Naive thymus-derived CD8-positive, alpha-beta T cell (primary cell): ENCODE measurements around the gene HS3ST3A1. TPM values are rescaled to one million over a fixed set of nuclear protein-coding genes. Genes with fewer than 3 reads are reported as not detected.

ENCODE experiments used
- ATAC-seq, 2 donors: fragments of 150-1000 bp; cut with Tn5 transposase in 1 of 2; sonication (Bioruptor Pico), chemical (Tn5 transposase) in 1 of 2; 1 replicate in 1 of 2; 2 replicates in 1 of 2; pipeline ENCODE4 v1.10.0; 2021; ENCODE audit warnings: mild to moderate bottlenecking in 2 of 2, moderate library complexity in 2 of 2
- POLR2A ChIA-PET: fragments of 350-600 bp; sonication (Branson Sonifier 250); formaldehyde crosslinking; loops from one replicate; lab custom pipeline; 2021; ENCODE audit warnings: antibody characterized with exemption; lab: Charles Lee
- DNase-seq, 10 donors: peaks; one replicate each; pipeline versions ENCODE4 v3.0.0 to v3.0.0-alpha.2; 2020 to 2022
- H3K27ac Mint-ChIP-seq, 10 donors: one replicate each; pipeline ENCODE4 v1.8.0; 2020 to 2022; ENCODE audit warnings: mild to moderate bottlenecking in 10 of 10, mixed read lengths in 10 of 10, moderate library complexity in 4 of 10, inconsistent platforms in 1 of 10
- H3K27me3 Mint-ChIP-seq, 5 donors: one replicate each; pipeline ENCODE4 v1.8.0; 2021 to 2022; ENCODE audit warnings: mixed read lengths in 5 of 5
- H3K36me3 Mint-ChIP-seq, 3 donors: one replicate each; pipeline ENCODE4 v1.8.0; 2020 to 2022; ENCODE audit warnings: mixed read lengths in 3 of 3, mild to moderate bottlenecking in 2 of 3, inconsistent platforms in 1 of 3
- H3K4me1 Mint-ChIP-seq, 4 donors: one replicate each; pipeline ENCODE4 v1.8.0; 2021 to 2022; ENCODE audit warnings: mixed read lengths in 4 of 4
- H3K4me3 Mint-ChIP-seq, 10 donors: one replicate each; pipeline ENCODE4 v1.8.0; 2020 to 2022; ENCODE audit warnings: mild to moderate bottlenecking in 10 of 10, mixed read lengths in 10 of 10, moderate library complexity in 6 of 10, inconsistent platforms in 1 of 10
- H3K9me3 Mint-ChIP-seq, 9 donors: one replicate each; pipeline ENCODE4 v1.8.0; 2020 to 2022; ENCODE audit warnings: mixed read lengths in 9 of 9, mild to moderate bottlenecking in 3 of 9, inconsistent platforms in 1 of 9, moderate library complexity in 1 of 9
- polyA plus RNA-seq, 3 donors: library from polyadenylated mRNA; unstranded; fragments of 300-500 nt; fragmentation: Illumina TruSeq; gene quantifications; one replicate each; pipeline ENCODE4 v1.2.3, GENCODE V29; 2021
- total RNA-seq, 8 experiments: library from RNA in 2 of 8; stranded (reverse) in 2 of 8; gene quantifications; one replicate each; pipeline ENCODE4 v1.2.3 and lab custom pipeline; 2021 to 2026

HS3ST3A1 gene
- total and polyA plus RNA-seq, 5 experiments from 2014 or later: 0.76 to 4.5 (median 2.7) TPM; not detected in 2

- DNase-seq: no peak
- peaks cover 8 to 14% (median 14%) of the 10 kb centered on the region in 5 donors for H3K27me3 Mint-ChIP-seq
- no peaks in the 10 kb centered on the region for H3K36me3 Mint-ChIP-seq
- H3K9me3 Mint-ChIP-seq: no peaks in the 10 kb centered on the region
- POLR2A ChIA-PET: no interaction called here
- no peak overlapping the region for H3K4me3 Mint-ChIP-seq
- no peak for ATAC-seq
- no peak overlapping the region for H3K27ac Mint-ChIP-seq
- no peaks in the 10 kb centered on the region for H3K4me1 Mint-ChIP-seq
Observed at GRCh38 chr17:13583996-13584700, 17.6 kb downstream of the HS3ST3A1 start.

- Mint-ChIP-seq H3K27ac (no peak overlapping the region), H3K36me3 (no peaks in the 10 kb centered on the region), H3K9me3 (no peaks in the 10 kb centered on the region), H3K4me3 (no peak overlapping the region), H3K27me3 (peaks cover 7 to 14% (median 14%) of the 10 kb centered on the region in 5 donors), H3K4me1 (no peaks in the 10 kb centered on the region)
- ATAC-seq (no peak), DNase-seq (no peak)
- POLR2A ChIA-PET: no interaction called here
Observed at GRCh38 chr17:13582776-13583547, 18.8 kb downstream of the HS3ST3A1 start.

DNA sequence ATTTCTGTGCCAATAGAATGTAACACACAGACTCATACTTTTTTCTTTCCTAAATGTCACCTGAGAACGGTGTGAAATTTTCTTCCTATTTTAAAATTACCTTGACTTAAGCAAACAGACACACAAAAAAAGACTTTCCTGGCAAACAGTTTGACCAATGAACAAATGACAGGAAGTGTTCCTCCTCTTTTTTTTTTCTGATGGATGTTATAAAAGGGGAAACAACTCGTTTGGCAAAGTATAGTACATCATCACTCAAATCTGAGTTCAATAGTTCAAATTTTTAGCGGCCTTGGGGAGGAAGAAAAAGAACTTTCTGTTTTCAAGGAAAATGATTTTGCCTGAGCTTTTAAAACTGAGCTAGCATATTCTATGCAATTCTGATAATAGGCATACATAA is 19.8 kb downstream of the HS3ST3A1 start:
- H3K4me3 Mint-ChIP-seq: no peak overlapping the region
- DNase-seq (no peak), ATAC-seq (no peak)
- peaks cover 0 to 7% (median 0%) of the 10 kb centered on the region in 9 donors for H3K9me3 Mint-ChIP-seq
- no peak overlapping the region for H3K27ac Mint-ChIP-seq
- peaks cover 0 to 1% (median 0%) of the 10 kb centered on the region in 3 donors for H3K36me3 Mint-ChIP-seq
- peaks cover 6 to 19% (median 14%) of the 10 kb centered on the region in 5 donors for H3K27me3 Mint-ChIP-seq
- POLR2A ChIA-PET: no interaction called here
- no peaks in the 10 kb centered on the region for H3K4me1 Mint-ChIP-seq

DNA sequence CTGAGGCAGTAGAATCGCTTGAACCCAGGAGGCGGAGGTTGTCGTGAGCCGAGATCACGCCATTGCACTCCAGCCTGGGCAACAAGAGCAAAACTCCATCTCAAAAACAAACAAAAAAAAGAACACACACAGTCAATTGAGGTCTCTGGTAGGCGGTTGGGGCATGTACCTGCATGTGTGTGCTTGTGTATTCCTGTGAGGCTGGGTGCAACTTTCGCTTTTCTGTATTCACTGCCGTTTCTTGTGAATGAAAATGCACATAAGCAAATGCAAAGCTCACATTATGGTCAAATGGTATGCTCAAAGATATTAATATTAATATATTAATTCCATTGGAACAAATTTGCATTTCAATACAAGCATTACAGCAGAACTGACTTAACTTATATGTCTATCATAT is 20.9 kb downstream of the HS3ST3A1 start:
- DNase-seq (no peak), ATAC-seq (no peak)
- peaks cover 0 to 17% (median 6%) of the 10 kb centered on the region in 9 donors for H3K9me3 Mint-ChIP-seq
- H3K4me1 Mint-ChIP-seq: no peaks in the 10 kb centered on the region
- no peak overlapping the region for H3K4me3 Mint-ChIP-seq
- POLR2A ChIA-PET: no interaction called here
- H3K27me3 Mint-ChIP-seq: peaks cover 4 to 18% (median 10%) of the 10 kb centered on the region in 5 donors
- peaks cover 0 to 11% (median 0%) of the 10 kb centered on the region in 3 donors for H3K36me3 Mint-ChIP-seq
- H3K27ac Mint-ChIP-seq: no peak overlapping the region

GRCh38 chr17:13576661-13577526 is 24.8 kb downstream of the HS3ST3A1 start:
- DNase-seq (no peak), ATAC-seq (no peak)
- peaks cover 13 to 47% (median 16%) of the 10 kb centered on the region in 5 donors for H3K27me3 Mint-ChIP-seq
- H3K9me3 Mint-ChIP-seq: peaks cover 0 to 17% (median 6%) of the 10 kb centered on the region in 9 donors
- POLR2A ChIA-PET: no interaction called here
- H3K27ac Mint-ChIP-seq: no peak overlapping the region
- peaks cover 0 to 20% (median 0%) of the 10 kb centered on the region in 3 donors for H3K36me3 Mint-ChIP-seq
- no peak overlapping the region for H3K4me3 Mint-ChIP-seq
- H3K4me1 Mint-ChIP-seq: no peaks in the 10 kb centered on the region

DNA sequence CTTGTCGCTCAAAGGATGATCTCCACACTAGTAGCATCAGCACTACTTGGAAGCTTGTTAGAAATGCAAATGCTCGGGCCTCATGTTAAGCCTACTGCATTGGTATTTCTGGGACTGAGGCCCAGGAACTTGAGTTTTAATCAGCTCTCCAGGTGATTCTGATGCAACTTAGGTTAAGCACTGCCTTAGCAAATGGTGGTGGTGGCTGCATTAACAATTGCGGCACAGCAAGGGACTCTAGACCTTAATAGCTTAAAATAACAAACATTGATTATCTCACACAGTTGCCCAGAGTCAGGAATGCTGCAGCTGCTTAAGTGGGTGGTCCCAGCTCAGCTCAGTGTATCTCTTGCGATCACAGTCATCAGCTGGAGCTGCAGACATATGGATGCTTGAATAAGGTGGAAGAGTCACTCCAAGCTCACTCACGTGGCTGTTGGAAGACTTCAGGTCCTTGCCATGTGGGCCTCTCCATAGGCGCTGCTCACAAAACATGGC is 25.8 kb downstream of the HS3ST3A1 start:
- POLR2A ChIA-PET: no interaction called here
- no peak overlapping the region for H3K4me3 Mint-ChIP-seq
- H3K4me1 Mint-ChIP-seq: no peaks in the 10 kb centered on the region
- ATAC-seq (no peak), DNase-seq (no peak)
- no peak overlapping the region for H3K27ac Mint-ChIP-seq
- peaks cover 17 to 50% (median 20%) of the 10 kb centered on the region in 5 donors for H3K27me3 Mint-ChIP-seq
- peaks cover 0 to 17% (median 6%) of the 10 kb centered on the region in 9 donors for H3K9me3 Mint-ChIP-seq
- peaks cover 0 to 20% (median 0%) of the 10 kb centered on the region in 3 donors for H3K36me3 Mint-ChIP-seq

- no peak for ATAC-seq
- Mint-ChIP-seq H3K27me3 (peaks cover 18 to 50% (median 20%) of the 10 kb centered on the region in 5 donors), H3K9me3 (peaks cover 0 to 17% (median 6%) of the 10 kb centered on the region in 9 donors), H3K4me1 (no peaks in the 10 kb centered on the region), H3K36me3 (peaks cover 0 to 20% (median 0%) of the 10 kb centered on the region in 3 donors), H3K27ac (no peak overlapping the region), H3K4me3 (no peak overlapping the region)
- POLR2A ChIA-PET: no interaction called here
- no peak for DNase-seq
Observed at GRCh38 chr17:13575466-13575865, 26.3 kb downstream of the HS3ST3A1 start.

- H3K4me1 Mint-ChIP-seq: no peaks in the 10 kb centered on the region
- H3K27ac Mint-ChIP-seq: no peak overlapping the region
- DNase-seq (no peak), ATAC-seq (no peak)
- no peak overlapping the region for H3K4me3 Mint-ChIP-seq
- H3K27me3 Mint-ChIP-seq: peaks cover 19 to 50% (median 20%) of the 10 kb centered on the region in 5 donors
- H3K9me3 Mint-ChIP-seq: peaks cover 0 to 17% (median 6%) of the 10 kb centered on the region in 9 donors
- POLR2A ChIA-PET: no interaction called here
- peaks cover 0 to 20% (median 0%) of the 10 kb centered on the region in 3 donors for H3K36me3 Mint-ChIP-seq
Observed at GRCh38 chr17:13572581-13572980, 29.1 kb downstream of the HS3ST3A1 start.

GRCh38 chr17:13569398-13570123 is 32.2 kb downstream of the HS3ST3A1 start:
- Mint-ChIP-seq H3K4me1 (peaks cover 2 to 9% (median 4%) of the 10 kb centered on the region in 4 donors), H3K27me3 (peaks cover 14 to 30% (median 16%) of the 10 kb centered on the region in 5 donors), H3K27ac (no peak overlapping the region), H3K4me3 (no peak overlapping the region), H3K36me3 (peaks cover 0 to 4% (median 0%) of the 10 kb centered on the region in 3 donors), H3K9me3 (peaks cover 0 to 5% (median 0%) of the 10 kb centered on the region in 9 donors)
- POLR2A ChIA-PET: no interaction called here
- no peak for ATAC-seq
- DNase-seq: no peak

DNA sequence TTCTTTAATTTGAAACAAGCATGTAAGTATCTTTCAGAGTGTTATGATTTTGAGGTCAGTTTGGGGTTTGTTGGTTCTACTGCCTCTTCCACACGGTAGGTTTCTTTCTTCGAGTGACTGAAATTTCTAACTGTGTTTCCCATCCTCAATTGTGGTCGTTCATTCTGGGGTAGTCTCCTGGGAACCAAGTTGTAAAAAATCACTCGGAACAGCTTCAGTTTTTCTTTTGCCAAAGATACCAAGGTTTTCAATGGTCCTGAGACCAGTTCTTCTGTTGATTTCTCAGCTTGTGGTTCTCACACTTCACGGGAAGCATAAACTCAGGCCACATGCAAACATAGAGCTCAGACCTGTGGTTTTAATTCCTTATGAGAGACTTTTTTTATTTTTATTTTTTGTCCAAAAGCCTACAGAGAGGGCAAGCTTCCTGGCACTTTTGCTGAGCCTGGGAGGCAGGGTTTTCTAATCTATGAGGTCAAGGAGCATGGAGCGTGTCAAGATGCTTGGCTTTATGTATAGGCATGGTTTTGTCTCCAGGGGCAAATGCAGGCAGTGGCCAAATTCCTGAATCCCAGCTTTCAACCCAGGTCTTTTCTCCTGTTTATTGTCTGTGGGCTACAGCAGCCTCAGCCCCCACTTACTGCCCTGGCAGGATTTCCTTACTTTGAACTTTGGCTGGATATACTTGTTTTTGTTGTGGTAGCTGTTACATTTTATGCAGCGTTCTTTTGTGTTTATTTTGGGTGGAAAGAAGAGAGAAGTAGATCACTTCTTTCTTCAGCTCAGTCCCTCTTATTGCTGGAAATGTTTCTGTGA is 32.9 kb downstream of the HS3ST3A1 start:
- Mint-ChIP-seq H3K36me3 (peaks cover 0 to 2% (median 0%) of the 10 kb centered on the region in 3 donors), H3K4me3 (no peak overlapping the region), H3K4me1 (peaks cover 2 to 9% (median 4%) of the 10 kb centered on the region in 4 donors), H3K27me3 (peaks cover 14 to 22% (median 16%) of the 10 kb centered on the region in 5 donors), H3K27ac (no peak overlapping the region), H3K9me3 (peaks cover 0 to 5% (median 0%) of the 10 kb centered on the region in 9 donors)
- ATAC-seq: no peak
- POLR2A ChIA-PET: no interaction called here
- no peak for DNase-seq

GRCh38 chr17:13563866-13564265 is 37.9 kb downstream of the HS3ST3A1 start:
- ATAC-seq (no peak), DNase-seq (no peak)
- Mint-ChIP-seq H3K4me3 (no peak overlapping the region), H3K4me1 (peaks cover 2 to 9% (median 4%) of the 10 kb centered on the region in 4 donors), H3K36me3 (no peaks in the 10 kb centered on the region), H3K27me3 (peaks cover 0 to 14% (median 1%) of the 10 kb centered on the region in 5 donors), H3K27ac (no peak overlapping the region), H3K9me3 (peaks cover 0 to 5% (median 0%) of the 10 kb centered on the region in 9 donors)
- POLR2A ChIA-PET: no interaction called here
